GM12878 (cell line): ENCODE data around the gene SIGLEC10. TPM values are rescaled to one million over a fixed set of nuclear protein-coding genes. Genes with fewer than 3 reads are reported as not detected.

Experiments
- ATF2 ChIP-seq: IDR thresholded peaks from 2 replicates; pipeline ENCODE4 v1.6.1; 2012; ENCODE audit warnings: low read length, inconsistent platforms
- BHLHE40 ChIP-seq, 2 experiments: fragments of 450-650 bp in 1 of 2; IDR thresholded peaks; 2 replicates each; pipeline ENCODE4 v1.6.1; 2011 to 2017; ENCODE audit warnings: low read depth in 2 of 2, borderline replicate concordance in 1 of 2, improper control_type of control experiment in 1 of 2, low read length in 1 of 2, mild to moderate bottlenecking in 1 of 2
- CEBPZ ChIP-seq: fragments of 150-350 bp; IDR thresholded peaks from 2 replicates; pipeline ENCODE4 v1.6.1; 2016; ENCODE audit warnings: low read depth, low read length
- CREB1 ChIP-seq: IDR thresholded peaks from 2 replicates; pipeline ENCODE4 v1.6.1; 2012; ENCODE audit warnings: low read depth, mild to moderate bottlenecking, inconsistent platforms
- JUNB ChIP-seq: IDR thresholded peaks from 2 replicates; pipeline ENCODE4 v1.6.1; 2016; ENCODE audit warnings: antibody characterized with exemption, mild to moderate bottlenecking
- KAT2A ChIP-seq: conservative IDR thresholded peaks from 2 replicates; pipeline ENCODE4 v1.6.1; 2011; ENCODE audit warnings: low read depth, low read length; ENCODE audit not compliant: control insufficient read depth
- KLF5 ChIP-seq: fragments of 450-650 bp; IDR thresholded peaks from 2 replicates; pipeline ENCODE4 v1.6.1; 2014; ENCODE audit warnings: mild to moderate bottlenecking; ENCODE audit not compliant: partially characterized antibody
- MEF2A ChIP-seq: IDR thresholded peaks from 2 replicates; pipeline ENCODE4 v1.6.1; 2011; ENCODE audit warnings: low read depth, mild to moderate bottlenecking, low read length, moderate library complexity; ENCODE audit not compliant: insufficient read depth
- NFXL1 ChIP-seq: fragments of 450-650 bp; IDR thresholded peaks from 2 replicates; pipeline ENCODE4 v1.6.1; 2017; ENCODE audit warnings: antibody characterized with exemption, mild to moderate bottlenecking, borderline replicate concordance
- NFYB ChIP-seq: IDR thresholded peaks from 2 replicates; pipeline ENCODE4 v1.6.1; 2011; ENCODE audit warnings: low read depth, mild to moderate bottlenecking, low read length, improper control_type of control experiment, moderate library complexity; ENCODE audit not compliant: insufficient read depth
- NR2C2 ChIP-seq: IDR thresholded peaks from 2 replicates; pipeline ENCODE4 v1.6.1; 2011; ENCODE audit warnings: borderline replicate concordance, low read depth; ENCODE audit not compliant: control insufficient read depth, insufficient read length
- PAX5 ChIP-seq: IDR thresholded peaks from 2 replicates; pipeline ENCODE4 v1.6.1; 2011; ENCODE audit warnings: low read depth, low read length, borderline replicate concordance
- POLR2AphosphoS5 ChIP-seq: IDR thresholded peaks from 2 replicates; pipeline ENCODE4 v1.6.1; 2011; ENCODE audit warnings: mild to moderate bottlenecking, low read length, inconsistent platforms
- RAD51 ChIP-seq: fragments of 450-650 bp; IDR thresholded peaks from 2 replicates; pipeline ENCODE4 v1.6.1; 2016; ENCODE audit warnings: moderate library complexity, mild to moderate bottlenecking, inconsistent platforms
- RCOR1 ChIP-seq: conservative IDR thresholded peaks from 2 replicates; pipeline ENCODE4 v1.6.1; 2012; ENCODE audit warnings: low read depth, low read length, improper control_type of control experiment
- RUNX3 ChIP-seq: IDR thresholded peaks from 2 replicates; pipeline ENCODE4 v1.6.1; 2012; ENCODE audit warnings: low read length, inconsistent platforms
- SIN3A ChIP-seq: IDR thresholded peaks from 2 replicates; pipeline ENCODE4 v1.6.1; 2012; ENCODE audit warnings: low read depth, low read length, improper control_type of control experiment
- SMAD1 ChIP-seq: fragments of 450-650 bp; IDR thresholded peaks from 2 replicates; pipeline ENCODE4 v1.6.1; 2018; ENCODE audit warnings: mild to moderate bottlenecking, low read depth; ENCODE audit not compliant: partially characterized antibody
- SP1 ChIP-seq: IDR thresholded peaks from one replicate; pipeline ENCODE4 v1.6.1; 2011; ENCODE audit warnings: low read depth, low read length
- USF1 ChIP-seq: IDR thresholded peaks from 2 replicates; pipeline ENCODE4 v1.6.1; 2011; ENCODE audit warnings: borderline replicate concordance, low read depth, mild to moderate bottlenecking, moderate library complexity, mixed read lengths, low read length; ENCODE audit not compliant: insufficient read depth; ENCODE audit errors: extremely low read length
- WRNIP1 ChIP-seq: IDR thresholded peaks from 2 replicates; pipeline ENCODE4 v1.6.1; 2011; ENCODE audit warnings: low read depth, low read length, improper control_type of control experiment, borderline replicate concordance
- ZBED1 ChIP-seq: IDR thresholded peaks from 2 replicates; pipeline ENCODE4 v1.6.1; 2016; ENCODE audit warnings: borderline replicate concordance
- ZNF217 ChIP-seq: fragments of 450-650 bp; IDR thresholded peaks from 2 replicates; pipeline ENCODE4 v1.6.1; 2017; ENCODE audit warnings: antibody characterized with exemption, mild to moderate bottlenecking
- ZNF622 ChIP-seq: fragments of 450-650 bp; IDR thresholded peaks from 2 replicates; pipeline ENCODE4 v1.6.1; 2017; ENCODE audit warnings: mild to moderate bottlenecking, inconsistent platforms
- polyA plus RNA-seq, 11 experiments: library from polyadenylated mRNA; depleted of rRNA in 4 of 11; unstranded in 6 of 11; stranded (reverse) in 5 of 11; fragments of >200 nt; fragmentation: Nextera tagmentation in 4 of 11; fragmentation: Illumina TruSeq in 1 of 11; extraction: Ambion mirVana in 4 of 11; extraction: Trizol in 1 of 11; gene quantifications; 1 replicate in 1 of 11; 2 replicates in 10 of 11; pipeline versions ENCODE4 v1.2.1 to v1.2.3, GENCODE V29; 2011 to 2016; ENCODE audit warnings: inconsistent platforms in 2 of 11, missing spikeins in 2 of 11, low read depth in 1 of 11
- total RNA-seq, 4 experiments: library from RNA; depleted of rRNA in 3 of 4; stranded (reverse); fragments of >200 nt in 3 of 4; fragmentation: Illumina TruSeq in 1 of 4; extraction: Trizol in 1 of 4; gene quantifications; 2 replicates each; pipeline versions ENCODE4 v1.2.1 to v1.2.3, GENCODE V29; 2013 to 2021
- TF ChIP-seq, protein P1 (sequence below): IDR thresholded peaks from 2 replicates; pipeline ENCODE4 v1.6.1; 2012; ENCODE audit warnings: low read depth, low read length, improper control_type of control experiment

Gene SIGLEC10
- total and polyA plus RNA-seq, 10 of the 15 experiments (the other 5 are each of a cell fraction or from before 2014, with no cell fraction given): 2.3 to 16.8 (median 7.8) TPM

DNA sequence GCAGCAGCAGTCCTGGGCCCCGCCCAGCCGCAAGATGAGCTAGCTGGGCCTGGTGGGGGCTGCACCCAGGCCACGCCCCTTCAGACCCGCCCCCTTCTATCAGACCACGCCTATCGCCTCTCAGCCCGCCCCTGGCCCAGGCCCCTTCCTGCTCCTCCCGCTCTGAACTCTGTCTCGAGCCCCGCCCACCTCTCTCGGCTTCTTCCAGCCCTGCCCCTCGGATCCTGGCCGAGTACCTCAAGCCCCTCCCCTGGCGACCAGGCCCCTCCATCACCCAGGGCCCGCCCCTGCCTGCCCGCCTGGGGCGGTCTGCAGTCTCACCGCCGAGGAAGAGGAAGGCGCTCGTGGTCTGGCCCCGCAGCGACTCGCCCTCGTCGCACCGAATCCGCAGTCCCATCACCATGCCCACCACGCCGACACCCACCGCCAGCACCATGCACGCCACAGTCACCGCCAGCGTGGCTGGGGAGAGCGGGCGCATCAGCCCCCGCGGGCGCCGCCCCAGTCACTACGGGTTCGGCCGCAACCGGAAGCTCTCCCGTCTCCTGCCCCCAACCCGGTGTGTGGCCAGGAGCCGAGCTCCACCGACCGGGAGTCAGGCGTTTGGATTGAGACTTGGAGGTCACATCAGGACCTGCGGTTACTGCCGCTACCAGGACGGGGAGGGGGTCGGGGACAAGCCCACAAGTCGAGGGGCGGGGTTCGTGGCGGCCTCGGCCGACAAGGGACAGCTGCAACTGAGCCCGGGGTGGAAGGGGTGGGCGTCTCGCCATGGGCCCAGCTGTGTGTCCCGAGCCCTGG, 49.7 kb downstream of the SIGLEC10 start (continued):
- TF ChIP-seq SMAD1: no peak
- TF ChIP-seq MEF2A: no peak
- no peak for TF ChIP-seq SP1
- no peak; the same call in 1 of the 2 replicates for TF ChIP-seq POLR2AphosphoS5
- TF ChIP-seq ZNF622: no peak
- peak; percentile 64; the same call in 1 of the 2 replicates for TF ChIP-seq CREB1
- no peak for TF ChIP-seq WRNIP1
- TF ChIP-seq, protein P1, sequence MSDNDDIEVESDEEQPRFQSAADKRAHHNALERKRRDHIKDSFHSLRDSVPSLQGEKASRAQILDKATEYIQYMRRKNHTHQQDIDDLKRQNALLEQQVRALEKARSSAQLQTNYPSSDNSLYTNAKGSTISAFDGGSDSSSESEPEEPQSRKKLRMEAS: peak; percentile 20; the same call in 1 of the 2 replicates
- no peak for TF ChIP-seq RCOR1
- no peak for TF ChIP-seq KLF5
- no peak for TF ChIP-seq NFXL1
- peak; percentile 80 for TF ChIP-seq RUNX3
- no peak for TF ChIP-seq ZBED1
- peak; percentile 31 to 49; a peak in 3 of 4 replicates for TF ChIP-seq BHLHE40 (IDR thresholded peaks at IDR 0.05; ENCODE audit: borderline replicate concordance in 1 of 2, low read depth in 2 of 2, low read length in 1 of 2)
- no peak for TF ChIP-seq CEBPZ
- TF ChIP-seq PAX5: 0 out of 2 replicates have a peak, but pooled peaks have one; percentile 26
- no peak for TF ChIP-seq JUNB
- no peak for TF ChIP-seq RAD51
- no peak for TF ChIP-seq USF1
- no peak for TF ChIP-seq NR2C2
- TF ChIP-seq SIN3A: no peak
- no peak for TF ChIP-seq KAT2A
- peak; percentile 65; the same call in 1 of the 2 replicates for TF ChIP-seq NFYB
- TF ChIP-seq ATF2: no peak
- no peak for TF ChIP-seq ZNF217
